Upper lobe of left lung (tissue), 6 donors: ENCODE data around the gene S100A6. TPM values are rescaled to one million over a fixed set of nuclear protein-coding genes. Genes with fewer than 3 reads are reported as not detected.
A peak's percentile ranks its signal among the peaks of the same experiment; 100 is the strongest.

ENCODE experiments used
- ATAC-seq, 2 donors: fragments of 200-7000 bp; cut with Tn5 transposase; one replicate each; pipeline ENCODE4 v1.9.1; 2022; ENCODE audit warnings: mild to moderate bottlenecking in 2 of 2, moderate library complexity in 2 of 2; ENCODE audit not compliant: low FRiP score in 2 of 2
- DNase-seq, 2 donors: peaks; one replicate each; pipeline ENCODE4 v3.0.0-alpha.2; 2019 to 2020
- H3K27ac ChIP-seq, 4 donors: fragments of 200-600 bp; sonication (generic); one replicate each; pipeline ENCODE4 v1.5.1; 2016 to 2019
- H3K27me3 ChIP-seq, 4 donors: fragments of 200-600 bp; sonication (generic); one replicate each; pipeline ENCODE4 v1.5.1; 2017 to 2019
- H3K36me3 ChIP-seq, 4 donors: fragments of 200-600 bp; sonication (generic); one replicate each; pipeline ENCODE4 v1.5.1; 2016 to 2019
- H3K4me1 ChIP-seq, 4 donors: fragments of 200-600 bp; sonication (generic); one replicate each; pipeline ENCODE4 v1.5.1; 2018 to 2019
- H3K4me3 ChIP-seq, 4 donors: fragments of 200-600 bp; sonication (generic); one replicate each; pipeline ENCODE4 v1.5.1; 2017 to 2019; ENCODE audit warnings: mild to moderate bottlenecking in 2 of 4, moderate library complexity in 1 of 4
- H3K9me3 ChIP-seq, 4 donors: fragments of 200-600 bp; sonication (generic); one replicate each; pipeline ENCODE4 v1.5.1; 2018 to 2019
- CTCF ChIP-seq, 6 experiments: fragments of 450-650 bp in 4 of 6; fragments of 200-600 bp in 2 of 6; sonication (generic) in 2 of 6; IDR thresholded peaks; one replicate each; pipeline ENCODE4 v1.5.1; 2016 to 2019; ENCODE audit warnings: antibody characterized with exemption in 6 of 6
- EP300 ChIP-seq, 4 donors: sonication (generic); formaldehyde crosslinking; IDR thresholded peaks; one replicate each; pipeline ENCODE4 v1.5.1; 2017; ENCODE audit warnings: antibody characterized with exemption in 4 of 4, control low read depth in 2 of 4
- POLR2A ChIP-seq, 4 donors: fragments of 450-650 bp; IDR thresholded peaks; one replicate each; pipeline ENCODE4 v1.5.1; 2016 to 2017; ENCODE audit warnings: antibody characterized with exemption in 4 of 4, mild to moderate bottlenecking in 2 of 4
- POLR2AphosphoS5 ChIP-seq, 2 donors: sonication (generic); formaldehyde crosslinking; IDR thresholded peaks; one replicate each; pipeline ENCODE4 v1.5.1; 2017; ENCODE audit warnings: antibody characterized with exemption in 2 of 2
- WGBS, 2 donors: methylation state at CpG; one replicate each; pipeline ENCODE4 v1.1.5; 2017 to 2018; 5-methylcytosine and 5-hydroxymethylcytosine counted together
- total RNA-seq, 6 donors: library from RNA; depleted of rRNA in 4 of 6; stranded (reverse); fragments of >200 nt in 4 of 6; gene quantifications; one replicate each; pipeline versions ENCODE4 v1.1.0 to v1.2.1, GENCODE V29; 2016 to 2021
- donor health status: DM: no; HTN: no; CAD: no; lungs with moderate emphysema.
- donor health status: DM: no; HTN: yes; CAD: no; lungs with severe emphysema.

S100A6 gene
- total RNA-seq, 6 donors from 2014 or later = 399 to 1,595 (median 925) TPM

- Histone ChIP-seq H3K27ac (peak overlapping the region; percentile 95 to 99 (median 96)), H3K36me3 (no peaks in the 10 kb centered on the region), H3K4me1 (peaks cover 48 to 69% (median 58%) of the 10 kb centered on the region in 4 donors), H3K27me3 (no peaks in the 10 kb centered on the region), H3K4me3 (peak overlapping the region in 2 of 4 donors; percentile 25 to 30), H3K9me3 (no peaks in the 10 kb centered on the region)
- TF ChIP-seq EP300 (IDR thresholded peaks at IDR 0.05) (no peak), POLR2AphosphoS5 (IDR thresholded peaks at IDR 0.05) (peak; percentile 37 to 74), POLR2A (IDR thresholded peaks at IDR 0.05) (peak in 3 of 4 donors; percentile 10 to 30 (median 21)), CTCF (IDR thresholded peaks at IDR 0.05) (peak; percentile 97 to 99 (median 99))
- DNase-seq = peak; percentile 86 to 95
- ATAC-seq = peak; percentile 56 to 70
- WGBS, 2 donors = 16 to 31% methylated on average over 13 to 25 of the region's 25 CpGs
Observed at GRCh38 chr1:153568367-153569099, 32.7 kb upstream of the S100A6 start.

DNA sequence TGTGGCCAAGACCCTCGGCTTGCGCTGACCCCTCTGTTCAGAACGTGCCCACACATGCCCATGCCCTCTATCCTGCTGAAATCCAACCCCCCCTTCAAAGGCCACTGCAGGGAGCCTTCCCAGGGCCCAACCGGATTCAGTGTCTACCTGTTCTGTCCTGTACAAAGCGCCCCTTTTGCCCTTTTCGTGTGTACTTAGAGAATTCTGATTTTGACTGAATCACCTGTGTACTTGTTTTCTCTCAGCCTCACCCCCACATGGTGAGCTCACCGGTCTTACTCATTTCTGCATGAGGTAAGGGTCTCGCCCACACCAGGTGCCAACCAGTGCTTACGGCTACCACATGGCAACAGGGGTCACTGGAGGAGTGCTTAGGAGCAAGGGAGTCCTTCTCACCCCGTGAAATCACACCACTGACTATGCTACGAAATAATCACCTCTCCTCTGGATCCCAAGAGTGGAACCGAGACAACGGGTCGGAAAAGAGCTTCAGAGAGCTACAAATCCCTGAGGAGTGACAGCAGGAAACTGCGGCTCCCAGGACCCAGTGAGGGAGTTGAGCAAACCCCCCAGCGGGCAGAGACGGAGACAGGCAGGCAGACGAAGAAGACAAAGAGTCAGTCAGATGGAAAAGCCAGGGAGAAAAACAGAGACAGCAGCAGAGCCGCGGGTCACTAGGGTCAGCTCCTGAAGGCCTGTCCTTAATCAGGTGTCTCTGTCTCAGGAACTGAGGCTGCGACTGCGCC lies 32.0 kb upstream of the S100A6 start:
- DNase-seq = no peak
- ATAC-seq = no peak
- no peak for TF ChIP-seq POLR2AphosphoS5 (IDR thresholded peaks at IDR 0.05)
- no peak for TF ChIP-seq EP300 (IDR thresholded peaks at IDR 0.05)
- TF ChIP-seq POLR2A (IDR thresholded peaks at IDR 0.05) = no peak
- TF ChIP-seq CTCF (IDR thresholded peaks at IDR 0.05) = no peak
- 76 to 78% methylated on average over 21 to 22 of the region's 22 CpGs for WGBS, 2 donors
- Histone ChIP-seq H3K27ac (peak overlapping the region; percentile 95 to 99 (median 96)), H3K27me3 (no peaks in the 10 kb centered on the region), H3K4me3 (peak overlapping the region in 2 of 4 donors; percentile 25 to 30), H3K4me1 (peaks cover 41 to 62% (median 53%) of the 10 kb centered on the region in 4 donors), H3K36me3 (no peaks in the 10 kb centered on the region), H3K9me3 (no peaks in the 10 kb centered on the region)

DNA sequence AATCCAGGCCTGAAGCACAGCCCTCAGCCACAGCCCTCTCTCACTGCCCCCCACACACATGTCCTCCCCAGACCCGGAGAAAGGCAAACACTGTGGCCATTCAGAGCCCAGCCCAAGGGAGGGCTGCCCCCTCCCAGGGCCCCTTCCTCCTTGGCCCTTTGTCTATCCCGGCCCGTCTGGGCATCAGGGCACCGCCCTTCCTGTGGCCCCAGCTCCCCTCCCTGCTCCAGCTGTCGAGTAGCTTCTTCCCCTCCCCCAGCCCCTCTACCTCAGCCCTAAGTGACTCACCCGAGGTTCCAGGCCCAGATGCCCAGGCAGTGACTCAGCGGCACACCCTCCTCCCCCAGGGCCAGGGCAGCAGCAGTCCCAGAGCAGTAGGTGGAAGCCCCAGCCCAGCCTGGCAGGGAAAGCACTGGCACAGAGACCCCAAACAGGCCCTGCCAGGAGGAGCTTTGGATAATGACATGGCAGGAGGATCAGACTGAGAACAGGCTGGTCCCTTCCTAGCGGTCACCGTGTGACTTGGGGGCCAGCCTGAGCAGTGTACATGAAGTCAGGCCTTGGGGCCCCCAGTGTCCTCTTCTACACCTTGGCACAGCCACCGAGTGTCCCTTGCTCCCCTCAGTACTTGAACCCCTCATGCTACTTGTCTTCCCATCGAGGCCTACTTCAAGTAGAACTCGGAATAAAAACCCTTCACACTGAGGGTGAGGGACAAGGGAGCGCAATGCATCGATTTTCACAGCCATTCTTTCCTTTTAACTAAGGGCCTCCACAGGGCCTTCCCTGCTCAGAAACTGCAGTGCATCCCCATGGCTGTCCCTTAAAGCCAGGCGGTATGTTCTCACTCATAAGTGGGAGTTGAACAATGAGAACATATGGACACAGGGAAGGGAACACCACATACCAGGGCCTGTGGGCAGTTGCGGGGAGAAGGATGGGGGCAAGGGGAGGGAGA lies 30.9 kb upstream of the S100A6 start:
- Histone ChIP-seq H3K4me1 (peaks cover 41 to 51% (median 44%) of the 10 kb centered on the region in 4 donors), H3K27me3 (no peaks in the 10 kb centered on the region), H3K36me3 (no peaks in the 10 kb centered on the region), H3K9me3 (no peaks in the 10 kb centered on the region), H3K27ac (peak overlapping the region; percentile 95 to 99 (median 96)), H3K4me3 (peak overlapping the region in 1 of 4 donors; percentile 21)
- 34 to 40% methylated on average over 12 to 16 of the region's 16 CpGs for WGBS, 2 donors
- peak; percentile 90 to 100 for DNase-seq
- ATAC-seq = peak; percentile 95 to 96
- TF ChIP-seq CTCF (IDR thresholded peaks at IDR 0.05) (peak in 3 of 6 experiments; percentile 3 to 20 (median 18)), POLR2A (IDR thresholded peaks at IDR 0.05) (peak in 2 of 4 donors; percentile 36 to 85), EP300 (IDR thresholded peaks at IDR 0.05) (peak in 3 of 4 donors; percentile 14 to 97 (median 91)), POLR2AphosphoS5 (IDR thresholded peaks at IDR 0.05) (peak; percentile 96 to 97)

DNA sequence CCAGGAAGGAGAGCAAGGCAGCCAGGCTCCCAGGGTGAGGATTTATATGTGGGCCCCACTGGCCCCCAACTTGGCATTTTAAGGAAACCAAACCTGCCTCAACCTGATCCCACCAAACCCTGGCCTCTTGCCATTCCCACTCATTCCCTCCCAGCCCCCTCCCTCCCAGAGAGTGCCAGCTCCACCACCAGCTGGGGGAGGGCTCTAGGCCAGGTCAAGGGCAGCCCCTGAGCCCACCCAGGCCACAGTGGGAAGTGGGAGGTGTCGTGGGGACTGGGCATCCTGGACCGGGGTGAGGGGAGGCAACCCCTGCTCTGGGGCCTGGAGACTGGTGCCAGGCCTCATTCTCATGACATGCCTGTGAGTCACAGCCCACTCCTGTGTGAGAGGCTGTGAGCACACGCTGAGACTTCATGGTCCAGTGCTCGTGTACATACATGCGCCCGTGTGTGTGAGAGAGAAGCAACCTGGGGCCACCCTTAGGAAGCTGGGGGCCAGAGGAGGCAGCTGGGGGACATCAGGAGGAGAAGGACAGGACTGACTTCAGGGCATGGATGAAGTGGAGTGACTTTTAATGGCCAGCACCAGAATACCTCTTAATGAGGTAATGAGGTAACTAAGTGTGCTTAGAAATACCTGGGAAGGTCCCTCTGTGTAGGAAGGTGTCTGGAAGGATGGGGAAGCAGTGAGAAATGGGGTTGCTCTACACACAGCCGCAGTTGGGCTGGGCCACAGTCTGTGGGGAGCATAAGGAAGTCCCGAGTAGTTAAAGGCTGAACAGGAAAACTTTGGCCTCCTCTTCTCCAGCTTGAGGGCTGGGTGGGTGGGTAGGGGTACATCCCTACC lies 30.0 kb upstream of the S100A6 start, which contains the start of gene S100A2:
Gene S100A2, minus strand, starts transcription at position 316 of the 846 bp plus-strand sequence. CDS start 1,967 bp downstream, outside the sequence.
- H3K4me3 ChIP-seq = peak within 1 kb of the TSS in 1 of 4 donors; percentile 21
- H3K9me3 ChIP-seq = no peaks in the 10 kb centered on the region
- DNase-seq (peak in 1 of 2 donors; percentile 91), ATAC-seq (peak; percentile 71 to 81)
- H3K27ac ChIP-seq = peak within 1 kb of the TSS; percentile 95 to 99 (median 96)
- no peaks in the 10 kb centered on the region for H3K36me3 ChIP-seq
- peaks cover 41 to 49% (median 44%) of the 10 kb centered on the region in 4 donors for H3K4me1 ChIP-seq
- no peaks in the 10 kb centered on the region for H3K27me3 ChIP-seq
- 25 to 36% methylated on average over 8 of the region's 8 CpGs for WGBS, 2 donors
- peak in 1 of 4 donors; percentile 66 for TF ChIP-seq EP300 (IDR thresholded peaks at IDR 0.05)
- TF ChIP-seq CTCF (IDR thresholded peaks at IDR 0.05) = no peak
- peak; percentile 58 to 64 for TF ChIP-seq POLR2AphosphoS5 (IDR thresholded peaks at IDR 0.05)
- TF ChIP-seq POLR2A (IDR thresholded peaks at IDR 0.05) = peak in 2 of 4 donors; percentile 34 to 37
